Testis (tissue), 2 donors: Measurements from ENCODE around the gene KIAA0586.

Source experiments
- POLR2A ChIP-seq: fragments of 450-650 bp; IDR thresholded peaks from one replicate; pipeline ENCODE4 v1.6.1; 2017; ENCODE audit warnings: antibody characterized with exemption, mild to moderate bottlenecking, moderate library complexity
- TF ChIP-seq, protein P1 (sequence below), 3 experiments: fragments of 450-650 bp in 2 of 3; fragments of 200-600 bp in 1 of 3; sonication (generic) in 1 of 3; IDR thresholded peaks; one replicate each; pipeline ENCODE4 v1.5.1; 2016 to 2019; ENCODE audit warnings: antibody characterized with exemption in 3 of 3, mild to moderate bottlenecking in 2 of 3, moderate library complexity in 1 of 3

DNA sequence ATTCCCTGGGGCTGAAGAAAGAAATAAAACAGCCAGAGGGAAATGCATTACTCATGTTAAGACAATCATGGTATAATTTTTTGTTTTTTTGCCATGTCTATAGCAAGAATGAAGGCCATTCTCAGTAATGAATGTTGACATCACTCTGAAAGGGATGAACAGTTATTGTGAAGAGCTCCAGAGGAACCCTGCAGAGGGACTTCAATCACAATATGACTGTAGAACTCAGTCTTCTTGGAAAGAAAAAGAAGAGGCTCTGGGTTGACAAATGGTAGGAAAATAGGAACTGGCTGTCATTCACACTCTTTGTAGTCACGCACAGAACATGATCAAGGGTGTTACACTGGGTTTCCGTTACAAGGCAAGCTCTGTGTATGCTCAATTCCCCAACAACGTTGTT, 136.5 kb downstream of the KIAA0586 start:
- TF ChIP-seq POLR2A, result no peak
- TF ChIP-seq, protein P1, sequence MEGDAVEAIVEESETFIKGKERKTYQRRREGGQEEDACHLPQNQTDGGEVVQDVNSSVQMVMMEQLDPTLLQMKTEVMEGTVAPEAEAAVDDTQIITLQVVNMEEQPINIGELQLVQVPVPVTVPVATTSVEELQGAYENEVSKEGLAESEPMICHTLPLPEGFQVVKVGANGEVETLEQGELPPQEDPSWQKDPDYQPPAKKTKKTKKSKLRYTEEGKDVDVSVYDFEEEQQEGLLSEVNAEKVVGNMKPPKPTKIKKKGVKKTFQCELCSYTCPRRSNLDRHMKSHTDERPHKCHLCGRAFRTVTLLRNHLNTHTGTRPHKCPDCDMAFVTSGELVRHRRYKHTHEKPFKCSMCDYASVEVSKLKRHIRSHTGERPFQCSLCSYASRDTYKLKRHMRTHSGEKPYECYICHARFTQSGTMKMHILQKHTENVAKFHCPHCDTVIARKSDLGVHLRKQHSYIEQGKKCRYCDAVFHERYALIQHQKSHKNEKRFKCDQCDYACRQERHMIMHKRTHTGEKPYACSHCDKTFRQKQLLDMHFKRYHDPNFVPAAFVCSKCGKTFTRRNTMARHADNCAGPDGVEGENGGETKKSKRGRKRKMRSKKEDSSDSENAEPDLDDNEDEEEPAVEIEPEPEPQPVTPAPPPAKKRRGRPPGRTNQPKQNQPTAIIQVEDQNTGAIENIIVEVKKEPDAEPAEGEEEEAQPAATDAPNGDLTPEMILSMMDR (IDR thresholded peaks at IDR 0.05), result no peak
